Astrocyte (in vitro differentiated cells and primary cell): ENCODE results near the gene CRADD. TPM values are rescaled to one million over a fixed set of nuclear protein-coding genes. Genes with fewer than 3 reads are reported as not detected.
A peak's percentile ranks its signal among the peaks of the same experiment; 100 is the strongest.

Experiments
- DNase-seq: peaks from one replicate; pipeline ENCODE4 v3.0.0-alpha.2; 2010; ENCODE audit warnings: low read depth
- FAIRE-seq: peaks from 2 replicates; lab custom pipeline; 2011; peaks lifted over from hg19 to GRCh38; lab: Jason Lieb, UNC
- H2AFZ ChIP-seq: 2 replicates; pipeline ENCODE4 v1.6.0; 2012; ENCODE audit warnings: low read depth, low read length, inconsistent platforms
- H3K27ac ChIP-seq: 2 replicates; pipeline ENCODE4 v1.5.1; 2011; ENCODE audit warnings: low read depth, low read length, inconsistent platforms
- H3K27me3 ChIP-seq: 2 replicates; pipeline ENCODE4 v1.6.0; 2011; ENCODE audit warnings: low read length, inconsistent platforms; ENCODE audit not compliant: insufficient read depth
- H3K36me3 ChIP-seq: 2 replicates; pipeline ENCODE4 v1.5.1; 2011; ENCODE audit warnings: low read length, inconsistent platforms; ENCODE audit not compliant: insufficient read depth
- H3K4me1 ChIP-seq: 2 replicates; pipeline ENCODE4 v1.5.1; 2011; ENCODE audit warnings: low read length, inconsistent platforms; ENCODE audit not compliant: insufficient read depth
- H3K4me2 ChIP-seq: 2 replicates; pipeline ENCODE4 v1.6.0; 2012; ENCODE audit warnings: low read length, inconsistent platforms
- H3K4me3 ChIP-seq: 2 replicates; pipeline ENCODE4 v1.5.1; 2011; ENCODE audit warnings: low read depth, mild to moderate bottlenecking, low read length, inconsistent platforms; ENCODE audit not compliant: insufficient read depth
- H3K79me2 ChIP-seq: 2 replicates; pipeline ENCODE4 v1.6.0; 2012; ENCODE audit warnings: mild to moderate bottlenecking, low read length, inconsistent platforms; ENCODE audit not compliant: insufficient read depth
- H3K9ac ChIP-seq: 2 replicates; pipeline ENCODE4 v1.6.0; 2012; ENCODE audit warnings: mild to moderate bottlenecking, low read length, inconsistent platforms
- H3K9me3 ChIP-seq: 2 replicates; pipeline ENCODE4 v1.5.1; 2012; ENCODE audit warnings: low read depth, mild to moderate bottlenecking, low read length, inconsistent platforms; ENCODE audit not compliant: insufficient read depth
- H4K20me1 ChIP-seq: 2 replicates; pipeline ENCODE4 v1.6.0; 2012; ENCODE audit warnings: low read length, inconsistent platforms; ENCODE audit not compliant: insufficient read depth
- H3K27ac Mint-ChIP-seq: one replicate; pipeline ENCODE4 v1.8.0; 2021; ENCODE audit warnings: mild to moderate bottlenecking, mixed read lengths; ENCODE audit not compliant: unreplicated experiment
- H3K27me3 Mint-ChIP-seq: one replicate; pipeline ENCODE4 v1.8.0; 2021; ENCODE audit warnings: low read depth, mixed read lengths; ENCODE audit not compliant: unreplicated experiment
- H3K36me3 Mint-ChIP-seq: one replicate; pipeline ENCODE4 v1.8.0; 2021; ENCODE audit warnings: low read depth, mixed read lengths; ENCODE audit not compliant: unreplicated experiment
- H3K4me1 Mint-ChIP-seq: one replicate; pipeline ENCODE4 v1.8.0; 2021; ENCODE audit warnings: low read depth, mixed read lengths; ENCODE audit not compliant: unreplicated experiment
- H3K4me3 Mint-ChIP-seq: one replicate; pipeline ENCODE4 v1.8.0; 2021; ENCODE audit warnings: mild to moderate bottlenecking, moderate library complexity, mixed read lengths; ENCODE audit not compliant: unreplicated experiment
- H3K9me3 Mint-ChIP-seq: one replicate; pipeline ENCODE4 v1.8.0; 2021; ENCODE audit warnings: mild to moderate bottlenecking, mixed read lengths; ENCODE audit not compliant: unreplicated experiment
- CTCF ChIP-seq: IDR thresholded peaks from 2 replicates; pipeline ENCODE4 v1.5.1; 2011; ENCODE audit warnings: low read depth, mild to moderate bottlenecking, inconsistent platforms, low read length, moderate library complexity; ENCODE audit not compliant: insufficient read depth
- EZH2 ChIP-seq: IDR thresholded peaks from 2 replicates; pipeline ENCODE4 v1.6.1; 2012; ENCODE audit warnings: mild to moderate bottlenecking, low read length, inconsistent platforms; ENCODE audit not compliant: insufficient read depth
- total RNA-seq: library from RNA; stranded (reverse); gene quantifications from 2 replicates; pipeline ENCODE4 v1.2.1, GENCODE V29; 2021

Gene CRADD
- total RNA-seq, 1 donor from 2014 or later: 8.8 TPM

- Mint-ChIP-seq H3K27ac (peak overlapping the region; percentile 83), H3K4me1 (peaks cover 4% of the 10 kb centered on the region), H3K4me3 (peak overlapping the region; percentile 90), H3K36me3 (no peaks in the 10 kb centered on the region), H3K9me3 (no peaks in the 10 kb centered on the region), H3K27me3 (peaks cover 4% of the 10 kb centered on the region)
- Histone ChIP-seq H3K9me3 (no peaks in the 10 kb centered on the region), H2AFZ (peak overlapping the region; percentile 89), H3K9ac (peak overlapping the region; percentile 87), H3K4me2 (peak overlapping the region; percentile 91), H3K27me3 (no peaks in the 10 kb centered on the region), H3K4me1 (peaks cover 10% of the 10 kb centered on the region), H4K20me1 (no peaks in the 10 kb centered on the region), H3K27ac (peak overlapping the region; percentile 61), H3K4me3 (peak overlapping the region; percentile 85), H3K36me3 (no peaks in the 10 kb centered on the region), H3K79me2 (no peaks in the 10 kb centered on the region)
- FAIRE-seq (no peak), DNase-seq (peak; percentile 60)
- TF ChIP-seq EZH2: no peak
- peak; percentile 16 for TF ChIP-seq CTCF
Observed at GRCh38 chr12:93742110-93742934, 65.1 kb downstream of the CRADD start.

DNA sequence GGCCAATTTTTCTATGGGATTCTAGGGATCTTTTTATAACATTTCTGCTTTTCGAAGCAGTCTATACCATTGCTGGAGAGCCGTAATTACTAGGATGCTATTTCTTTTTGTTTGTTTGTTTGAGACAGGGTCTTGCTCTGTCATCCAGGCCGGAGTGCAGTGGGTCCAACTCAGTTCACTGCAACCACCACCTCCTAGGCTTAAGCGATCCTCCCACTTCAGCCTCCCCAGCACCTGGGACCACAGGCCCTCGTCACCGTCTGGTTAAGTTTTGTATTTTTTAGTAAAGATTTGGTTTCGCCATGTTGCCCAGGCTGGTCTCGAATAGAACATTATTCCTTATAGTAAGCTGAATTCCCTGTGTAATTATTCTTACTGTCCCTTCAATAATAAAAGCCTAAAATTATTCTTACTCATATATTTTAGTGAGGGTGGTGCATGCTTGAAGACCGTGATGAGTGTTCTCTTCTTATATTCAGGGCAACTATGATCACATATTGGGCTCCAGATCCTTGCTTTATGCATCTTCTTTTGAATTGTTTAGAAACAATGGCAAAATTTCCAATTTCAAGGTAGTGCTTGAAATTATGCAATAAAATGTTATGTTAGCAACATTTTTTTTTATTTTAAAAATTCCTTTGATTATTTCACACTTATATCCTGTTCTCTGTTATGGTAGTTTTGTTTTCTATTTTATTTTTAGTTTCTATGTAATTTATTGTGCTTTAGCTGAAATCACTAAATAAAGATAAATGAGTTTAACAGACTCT is 66.2 kb downstream of the CRADD start:
- H3K9ac ChIP-seq: no peak overlapping the region
- peak overlapping the region; percentile 90 for H3K4me3 Mint-ChIP-seq
- H3K9me3 Mint-ChIP-seq: no peaks in the 10 kb centered on the region
- H3K27me3 Mint-ChIP-seq: no peaks in the 10 kb centered on the region
- no peaks in the 10 kb centered on the region for H3K9me3 ChIP-seq
- no peak overlapping the region for H2AFZ ChIP-seq
- no peaks in the 10 kb centered on the region for H4K20me1 ChIP-seq
- peaks cover 4% of the 10 kb centered on the region for H3K4me1 Mint-ChIP-seq
- H3K36me3 Mint-ChIP-seq: no peaks in the 10 kb centered on the region
- H3K36me3 ChIP-seq: no peaks in the 10 kb centered on the region
- TF ChIP-seq CTCF (no peak), EZH2 (no peak)
- DNase-seq (no peak), FAIRE-seq (no peak)
- no peak overlapping the region for H3K27ac ChIP-seq
- H3K79me2 ChIP-seq: no peaks in the 10 kb centered on the region
- H3K4me1 ChIP-seq: peaks cover 10% of the 10 kb centered on the region
- H3K4me3 ChIP-seq: no peak overlapping the region
- peak overlapping the region; percentile 91 for H3K4me2 ChIP-seq
- H3K27ac Mint-ChIP-seq: no peak overlapping the region
- no peaks in the 10 kb centered on the region for H3K27me3 ChIP-seq
